ENCODE data around the gene CPEB3. TPM values are rescaled to one million over a fixed set of nuclear protein-coding genes. Genes with fewer than 3 reads are reported as not detected.

Gene CPEB3
- total RNA-seq, 6 experiments from 2014 or later: 5.7 to 46.5 (median 8.7) TPM

DNA sequence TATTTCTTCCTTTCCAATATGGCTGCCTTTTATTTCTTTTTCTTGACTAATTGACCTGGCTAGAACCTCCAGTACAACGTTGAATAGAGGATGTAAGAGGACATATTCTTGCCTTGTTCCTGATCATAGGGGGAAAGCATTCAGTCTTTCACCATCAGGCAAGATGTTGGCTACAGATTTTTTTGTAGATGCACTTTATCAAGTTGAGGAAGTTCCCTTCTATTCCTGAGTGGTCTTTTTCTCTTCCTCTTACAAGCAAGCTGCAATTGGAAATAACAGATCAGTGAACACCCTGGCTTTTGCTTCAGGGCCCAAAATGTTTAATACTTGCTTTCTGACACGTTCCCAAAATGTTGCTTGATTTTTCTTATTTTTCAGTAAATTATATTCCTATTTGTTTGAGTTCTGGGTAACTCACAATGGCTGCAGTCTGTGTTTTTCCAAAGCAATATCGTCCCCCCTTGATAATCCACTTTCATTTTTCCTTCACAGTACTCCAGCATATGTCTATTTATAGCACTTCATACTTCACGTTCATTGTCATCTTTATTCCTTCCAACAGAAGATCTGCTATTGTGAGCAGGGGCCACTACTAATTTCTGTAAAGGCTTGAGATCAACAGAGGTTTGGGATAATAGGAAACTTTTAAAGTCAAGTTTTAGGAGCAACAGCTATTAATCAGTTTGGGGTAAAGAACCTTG is 11.7 kb downstream of the CPEB3 start:
- Histone ChIP-seq H3K27ac (peak overlapping the region in 1 of 3 donors; percentile 10), H3K9me3 (no peaks in the 10 kb centered on the region), H3K27me3 (no peaks in the 10 kb centered on the region), H3K4me1 (no peaks in the 10 kb centered on the region), H3K4me3 (no peak overlapping the region), H3K36me3 (no peaks in the 10 kb centered on the region)
- DNase-seq (no peak), ATAC-seq (peak in 3 of 4 donors; percentile 25 to 30 (median 27))
- intact Hi-C loops (cut with DNase I): no loop called here
- 45% methylated on average over 4 of the region's 4 CpGs for WGBS (ENCODE audit: insufficient coverage, low coverage, low lambda C conversion rate, missing lambda C conversion rate)
- TF ChIP-seq, protein P1, sequence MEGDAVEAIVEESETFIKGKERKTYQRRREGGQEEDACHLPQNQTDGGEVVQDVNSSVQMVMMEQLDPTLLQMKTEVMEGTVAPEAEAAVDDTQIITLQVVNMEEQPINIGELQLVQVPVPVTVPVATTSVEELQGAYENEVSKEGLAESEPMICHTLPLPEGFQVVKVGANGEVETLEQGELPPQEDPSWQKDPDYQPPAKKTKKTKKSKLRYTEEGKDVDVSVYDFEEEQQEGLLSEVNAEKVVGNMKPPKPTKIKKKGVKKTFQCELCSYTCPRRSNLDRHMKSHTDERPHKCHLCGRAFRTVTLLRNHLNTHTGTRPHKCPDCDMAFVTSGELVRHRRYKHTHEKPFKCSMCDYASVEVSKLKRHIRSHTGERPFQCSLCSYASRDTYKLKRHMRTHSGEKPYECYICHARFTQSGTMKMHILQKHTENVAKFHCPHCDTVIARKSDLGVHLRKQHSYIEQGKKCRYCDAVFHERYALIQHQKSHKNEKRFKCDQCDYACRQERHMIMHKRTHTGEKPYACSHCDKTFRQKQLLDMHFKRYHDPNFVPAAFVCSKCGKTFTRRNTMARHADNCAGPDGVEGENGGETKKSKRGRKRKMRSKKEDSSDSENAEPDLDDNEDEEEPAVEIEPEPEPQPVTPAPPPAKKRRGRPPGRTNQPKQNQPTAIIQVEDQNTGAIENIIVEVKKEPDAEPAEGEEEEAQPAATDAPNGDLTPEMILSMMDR (IDR thresholded peaks at IDR 0.05): no peak
- TF ChIP-seq POLR2A (IDR thresholded peaks at IDR 0.05): no peak

- TF ChIP-seq POLR2A (IDR thresholded peaks at IDR 0.05): no peak
- TF ChIP-seq, protein P1 (IDR thresholded peaks at IDR 0.05): no peak
- H3K4me3 ChIP-seq: no peak overlapping the region
- 97% methylated on average over 3 of the region's 3 CpGs for WGBS (ENCODE audit: insufficient coverage, low coverage, low lambda C conversion rate, missing lambda C conversion rate)
- no peaks in the 10 kb centered on the region for H3K9me3 ChIP-seq
- ATAC-seq (no peak), DNase-seq (no peak)
- no peaks in the 10 kb centered on the region for H3K36me3 ChIP-seq
- H3K27me3 ChIP-seq: no peaks in the 10 kb centered on the region
- intact Hi-C loops (cut with DNase I): no loop called here
- H3K4me1 ChIP-seq: no peaks in the 10 kb centered on the region
- no peak overlapping the region for H3K27ac ChIP-seq
These were observed 16.8 kb downstream of the CPEB3 start for GRCh38 chr10:92274071-92274470.

DNA sequence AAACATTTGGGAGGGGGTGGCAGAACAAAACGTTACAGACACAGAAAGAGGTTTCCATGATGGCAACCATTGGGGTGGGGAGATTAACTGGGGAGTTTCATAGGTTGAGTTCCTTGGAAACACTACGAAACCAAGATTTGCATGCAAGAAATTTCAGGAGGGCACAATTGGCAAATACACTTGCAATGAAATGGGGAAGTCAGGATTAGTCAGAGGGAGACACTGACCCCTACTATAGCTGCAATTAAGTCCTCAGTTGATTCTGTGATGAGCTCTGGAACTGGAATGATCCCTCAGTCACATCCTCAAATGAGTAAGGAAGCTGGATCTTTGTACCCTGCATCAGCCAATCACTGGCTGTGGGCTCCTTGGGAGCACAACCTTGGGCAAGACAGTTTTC is 22.1 kb downstream of the CPEB3 start:
- peak in 1 of 4 donors; percentile 30 for ATAC-seq
- TF ChIP-seq POLR2A (IDR thresholded peaks at IDR 0.05): no peak
- TF ChIP-seq, protein P1 (IDR thresholded peaks at IDR 0.05): no peak
- no peaks in the 10 kb centered on the region for H3K27me3 ChIP-seq
- H3K9me3 ChIP-seq: no peaks in the 10 kb centered on the region
- intact Hi-C loops (cut with DNase I): no loop called here
- H3K4me1 ChIP-seq: no peaks in the 10 kb centered on the region
- no peak overlapping the region for H3K4me3 ChIP-seq
- WGBS (ENCODE audit: insufficient coverage, low coverage, low lambda C conversion rate, missing lambda C conversion rate): 73% methylated on average over 2 of the region's 2 CpGs
- no peak for DNase-seq
- H3K27ac ChIP-seq: no peak overlapping the region
- no peaks in the 10 kb centered on the region for H3K36me3 ChIP-seq

- Histone ChIP-seq H3K27ac (no peak overlapping the region), H3K27me3 (no peaks in the 10 kb centered on the region), H3K9me3 (no peaks in the 10 kb centered on the region), H3K4me1 (no peaks in the 10 kb centered on the region), H3K36me3 (no peaks in the 10 kb centered on the region), H3K4me3 (no peak overlapping the region)
- ATAC-seq (no peak), DNase-seq (no peak)
- intact Hi-C loops (cut with DNase I): no loop called here
- TF ChIP-seq POLR2A (IDR thresholded peaks at IDR 0.05): no peak
- TF ChIP-seq, protein P1 (IDR thresholded peaks at IDR 0.05): no peak
These were observed 23.5 kb downstream of the CPEB3 start for GRCh38 chr10:92267343-92267742.
